NCI-H460 (cell line): Measurements from ENCODE around the gene PVALEF. TPM values are rescaled to one million over a fixed set of nuclear protein-coding genes. Genes with fewer than 3 reads are reported as not detected.

Experiments used
- DNase-seq: peaks from one replicate; pipeline ENCODE4 v3.0.0-alpha.2; 2016; ENCODE audit warnings: low read depth; ENCODE audit errors: extremely low read depth
- total RNA-seq: library from RNA; depleted of rRNA; stranded (reverse); fragments of >200 nt; shearing (Covaris generic); gene quantifications from 2 replicates; pipeline ENCODE4 v1.2.3, GENCODE V29; 2014

PVALEF gene
- total RNA-seq, 1 experiment from 2014 or later: not detected

DNA sequence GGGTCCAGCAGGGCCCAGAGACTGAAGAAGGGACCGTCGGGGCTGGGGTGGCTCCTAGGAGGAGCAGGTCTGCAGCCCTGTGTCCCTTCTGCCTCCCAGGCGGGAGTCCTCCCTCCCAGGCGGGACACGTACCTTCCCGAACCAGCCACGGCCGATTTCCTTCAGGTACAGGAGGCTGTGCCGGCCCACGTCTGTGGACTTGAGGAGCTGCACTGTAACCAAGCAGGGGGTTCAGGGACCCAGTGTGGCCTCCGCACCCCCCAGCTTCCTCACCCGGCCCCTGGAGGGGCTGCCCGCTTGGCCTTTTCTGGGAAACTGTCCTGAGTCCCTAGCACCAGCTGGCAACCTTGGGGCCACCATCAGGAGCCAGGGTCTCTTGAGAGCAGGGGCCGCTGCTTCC is 37.0 kb upstream of the PVALEF start:
- DNase-seq: no peak

DNA sequence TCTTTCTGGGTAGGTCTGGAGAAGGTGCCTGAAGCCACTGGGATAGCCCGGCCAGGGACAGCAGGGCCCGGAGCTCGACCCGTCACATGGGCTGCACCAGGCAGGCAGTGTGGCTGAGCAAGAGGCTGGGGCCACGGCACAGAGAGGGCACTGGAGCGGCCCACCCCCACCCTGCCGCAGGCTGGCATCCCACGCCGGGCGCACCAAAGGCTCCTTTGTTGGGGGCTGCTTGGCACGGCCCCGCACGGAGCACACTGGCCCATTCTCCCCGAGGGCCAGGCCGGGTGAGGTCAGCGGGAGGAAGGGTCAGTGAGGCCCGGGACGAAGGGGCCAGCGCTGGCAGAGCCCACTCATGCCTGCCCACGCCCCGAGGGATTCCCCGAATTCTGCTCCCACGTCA is 36.5 kb upstream of the PVALEF start:
- DNase-seq: no peak

DNA sequence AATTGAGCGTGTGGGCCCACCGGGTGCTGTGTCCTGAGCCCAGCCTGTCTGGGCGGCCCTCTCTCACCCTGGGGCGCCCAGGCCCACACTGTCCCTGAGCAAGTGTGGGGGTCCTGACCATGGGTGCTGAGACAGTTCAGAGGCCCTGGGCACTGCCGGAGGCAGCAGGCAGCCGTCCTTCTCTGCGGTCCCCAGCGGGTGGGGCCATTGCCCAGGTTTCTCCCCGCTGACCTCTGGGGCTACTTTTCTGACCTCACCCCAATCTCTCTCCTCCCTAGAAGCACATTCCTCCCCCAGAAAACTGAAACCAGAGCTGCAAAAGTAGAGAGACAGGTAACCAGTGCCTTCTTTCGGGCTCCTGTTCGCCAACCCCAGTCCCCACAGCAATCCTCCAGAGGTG is 36.0 kb upstream of the PVALEF start:
- DNase-seq: no peak

DNA sequence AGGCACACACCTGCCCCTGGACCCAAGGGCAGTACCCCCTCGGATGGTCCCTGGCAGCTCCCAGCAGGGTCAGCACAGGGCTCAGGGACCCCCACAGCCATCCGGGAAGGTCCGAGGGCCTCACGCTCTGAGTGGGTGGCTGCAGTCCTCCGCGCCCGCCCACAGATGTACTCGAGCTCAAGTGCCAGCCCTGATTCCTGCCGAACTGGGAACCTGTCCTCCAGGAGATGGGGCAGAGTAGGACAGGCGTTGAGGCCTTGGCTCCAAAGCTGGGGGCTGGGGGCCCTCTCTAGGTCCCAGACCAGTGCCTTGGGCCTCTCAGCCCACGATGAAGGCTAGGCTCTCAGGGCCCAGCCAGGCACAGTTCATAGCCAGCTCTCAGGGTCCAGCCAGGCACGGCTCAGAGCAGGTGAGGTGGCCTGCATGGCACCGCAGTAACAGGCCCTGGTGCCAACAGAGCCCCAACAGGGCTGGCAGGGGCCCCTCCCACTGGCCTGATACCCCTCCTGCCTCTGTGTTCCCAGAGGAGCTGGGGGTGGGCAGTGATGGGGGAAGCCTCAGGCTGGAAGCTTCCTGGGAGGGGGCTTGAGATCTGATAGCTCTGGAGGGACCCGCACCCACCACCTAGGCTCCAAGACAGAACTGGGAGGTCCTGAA is 35.5 kb upstream of the PVALEF start:
- DNase-seq: no peak

DNA sequence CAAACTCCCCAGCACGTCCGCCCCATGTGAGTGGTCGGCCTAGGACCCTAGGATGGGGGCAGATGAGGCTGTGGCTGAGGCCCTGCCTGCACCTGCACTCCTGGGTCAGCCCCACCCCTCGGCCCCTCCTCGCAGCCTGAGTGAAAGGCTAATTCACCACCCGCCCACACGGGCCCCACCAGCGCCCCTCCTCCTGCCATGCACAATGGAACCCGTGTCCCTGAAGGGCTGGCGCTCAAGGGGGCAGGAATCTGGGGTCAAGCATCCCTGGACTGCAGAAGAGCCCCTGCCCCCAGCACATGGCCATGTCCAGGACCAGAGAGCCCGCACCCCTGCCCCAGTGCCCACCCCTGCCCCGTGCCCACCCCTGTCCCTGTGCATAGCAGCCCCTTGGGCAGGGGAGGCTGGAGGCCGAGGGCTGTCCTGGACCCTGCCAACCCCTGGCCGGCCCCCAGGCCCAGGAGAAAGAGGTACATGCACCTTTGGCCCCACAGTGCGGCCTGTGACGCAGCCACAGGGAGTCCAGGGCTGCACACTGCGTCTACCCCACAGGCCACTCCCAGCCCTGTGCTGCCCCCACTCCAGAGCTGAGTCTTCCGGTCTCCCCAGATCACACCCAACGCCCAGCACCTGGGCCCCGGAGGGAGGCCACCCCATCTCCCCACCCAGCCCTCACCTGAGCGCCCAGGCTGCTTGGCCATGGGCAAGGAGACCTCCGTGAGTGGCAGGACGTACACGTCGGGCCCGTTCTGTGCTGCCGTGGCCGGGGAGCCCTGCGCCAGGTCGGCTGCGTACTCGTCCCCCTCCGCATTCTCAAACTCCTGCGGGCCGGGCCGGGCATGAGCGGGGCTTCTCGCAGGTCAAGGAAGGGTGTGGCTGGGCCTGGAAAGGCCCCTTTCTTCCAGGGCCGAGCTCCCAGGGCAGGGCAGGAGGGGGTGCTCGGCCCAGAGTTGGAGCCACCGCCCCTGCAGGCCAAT is 34.6 kb upstream of the PVALEF start:
- no peak for DNase-seq

DNA sequence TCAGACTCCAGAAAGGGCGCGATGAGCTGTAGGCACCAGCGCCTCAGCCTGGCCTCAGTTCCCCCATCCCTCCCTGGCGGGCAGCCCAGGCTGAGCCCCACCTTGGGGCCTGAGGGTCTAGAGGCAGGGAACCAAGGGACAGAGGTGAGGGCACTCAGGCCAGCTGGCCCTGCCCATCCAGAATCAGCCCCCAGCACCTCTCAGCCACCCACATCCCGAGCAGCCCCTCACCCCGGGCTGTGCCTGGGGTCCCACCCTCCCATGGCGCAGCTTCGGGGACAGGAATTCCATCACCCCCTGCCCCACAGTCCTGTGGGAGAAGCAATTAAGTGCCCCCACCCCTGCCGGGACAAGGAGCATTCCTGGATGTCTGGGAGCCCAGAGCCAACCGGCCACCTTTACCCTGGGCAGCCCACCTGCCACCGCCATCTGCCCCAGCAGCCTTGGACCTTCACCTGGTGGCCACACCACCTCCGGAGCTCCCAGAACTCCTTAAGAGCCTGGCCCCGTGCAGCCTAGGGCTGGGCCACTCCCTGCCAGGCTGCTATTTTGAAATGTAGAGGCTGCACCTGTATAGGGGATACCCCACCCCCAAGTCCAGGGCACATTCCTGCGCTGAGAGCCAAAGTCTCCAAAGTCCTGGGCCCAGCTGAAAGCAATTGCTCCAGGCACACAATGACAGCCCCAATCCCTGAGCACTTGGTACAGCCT is 33.7 kb upstream of the PVALEF start:
- no peak for DNase-seq

DNA sequence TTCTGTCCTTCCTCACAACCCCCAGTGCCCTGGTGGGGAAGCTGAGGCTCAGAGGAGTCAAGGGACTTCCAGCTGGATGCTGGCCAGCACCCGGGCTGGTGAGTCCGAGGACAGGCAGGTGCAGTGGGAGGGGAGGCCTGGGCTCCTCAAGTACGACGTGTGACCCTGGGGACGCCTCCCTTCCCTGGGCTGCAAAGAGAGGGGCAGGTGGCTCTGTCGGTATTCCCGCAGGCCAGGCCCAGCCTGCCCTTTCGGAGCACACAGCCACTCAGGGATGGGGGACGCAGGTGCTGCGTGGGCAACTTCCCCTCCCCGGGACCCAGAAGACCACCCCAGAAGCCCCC is 33.1 kb upstream of the PVALEF start:
- DNase-seq: no peak

DNA sequence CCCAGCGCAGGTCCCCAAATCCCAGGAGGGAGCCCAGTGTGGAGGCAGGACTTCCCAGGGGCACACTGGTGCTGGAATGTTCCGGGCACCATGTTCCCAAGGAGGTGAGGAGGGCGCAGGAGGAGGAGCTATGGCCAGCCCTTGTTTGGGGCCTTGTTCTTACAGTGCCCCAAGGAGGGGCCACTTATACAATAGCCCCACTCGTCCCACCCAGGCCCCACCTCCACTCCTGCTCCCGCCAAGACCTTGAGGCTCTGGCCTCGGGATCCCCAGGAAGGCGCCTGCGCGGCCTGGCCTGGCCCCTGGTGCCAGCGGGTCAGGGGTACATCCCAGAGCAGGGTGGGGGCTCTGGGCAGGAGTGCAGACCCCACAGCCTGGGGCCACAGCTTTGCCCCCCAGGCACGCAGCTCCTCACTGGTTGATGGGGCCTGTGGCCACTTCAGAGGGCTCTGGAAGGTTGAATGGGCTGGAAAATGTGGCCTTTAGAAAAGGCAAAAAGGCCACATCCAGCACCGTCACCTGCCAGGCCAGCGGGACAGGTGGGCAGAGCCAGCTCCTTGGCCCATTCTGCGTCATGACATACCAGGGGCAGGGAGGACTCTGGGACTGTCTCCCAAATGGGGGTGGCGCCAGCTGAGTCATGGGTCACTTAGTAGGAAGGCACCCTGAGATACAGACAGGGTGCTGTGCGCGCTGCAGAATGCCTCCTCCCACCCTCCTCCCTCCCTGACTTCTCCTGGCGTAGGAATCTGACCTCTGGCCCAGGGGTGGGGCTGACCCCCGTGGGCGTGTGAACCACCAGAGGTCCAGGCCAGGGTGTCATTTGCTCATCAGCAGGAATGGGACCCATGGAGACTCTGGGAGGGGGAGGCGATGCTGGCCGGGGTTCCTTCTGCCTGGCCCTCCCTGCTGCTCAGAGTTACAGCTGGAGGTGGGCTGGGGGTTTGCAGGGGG is 32.3 kb upstream of the PVALEF start:
- DNase-seq: no peak

DNA sequence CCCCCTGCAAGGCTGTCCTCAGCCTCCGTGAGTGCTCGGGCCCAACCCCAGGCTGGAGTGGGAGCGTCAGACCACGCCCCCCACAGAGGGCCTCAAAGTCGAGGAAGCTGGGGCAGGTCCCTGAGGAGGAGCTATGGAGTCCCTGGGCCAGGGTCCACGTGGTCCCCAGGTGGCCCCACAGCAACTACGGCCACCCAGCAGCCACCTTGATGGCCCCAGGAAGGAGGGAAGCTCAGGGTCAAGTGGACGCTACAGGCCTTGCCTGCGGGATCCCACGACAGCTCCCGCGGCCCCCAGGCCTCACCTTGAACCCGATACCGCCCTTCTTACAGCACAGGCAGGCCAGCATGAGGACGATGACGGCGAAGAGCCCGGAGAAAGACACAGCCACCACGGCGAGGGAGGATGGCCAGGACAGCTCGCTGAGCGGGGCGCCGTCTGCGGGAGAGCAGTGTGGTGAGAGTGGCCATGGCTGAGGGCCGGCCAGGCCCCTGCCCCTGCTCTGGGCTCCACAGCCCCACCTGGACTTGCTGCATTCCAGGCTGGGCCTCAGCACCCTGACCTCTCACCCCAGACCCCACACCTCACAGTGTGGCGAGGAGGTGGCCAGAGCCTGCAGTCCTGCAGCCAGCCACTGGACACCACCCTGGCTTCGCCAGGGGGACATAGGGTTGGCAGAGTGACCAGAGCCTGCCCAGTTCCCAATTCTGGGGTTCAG is 31.1 kb upstream of the PVALEF start:
- no peak for DNase-seq

DNA sequence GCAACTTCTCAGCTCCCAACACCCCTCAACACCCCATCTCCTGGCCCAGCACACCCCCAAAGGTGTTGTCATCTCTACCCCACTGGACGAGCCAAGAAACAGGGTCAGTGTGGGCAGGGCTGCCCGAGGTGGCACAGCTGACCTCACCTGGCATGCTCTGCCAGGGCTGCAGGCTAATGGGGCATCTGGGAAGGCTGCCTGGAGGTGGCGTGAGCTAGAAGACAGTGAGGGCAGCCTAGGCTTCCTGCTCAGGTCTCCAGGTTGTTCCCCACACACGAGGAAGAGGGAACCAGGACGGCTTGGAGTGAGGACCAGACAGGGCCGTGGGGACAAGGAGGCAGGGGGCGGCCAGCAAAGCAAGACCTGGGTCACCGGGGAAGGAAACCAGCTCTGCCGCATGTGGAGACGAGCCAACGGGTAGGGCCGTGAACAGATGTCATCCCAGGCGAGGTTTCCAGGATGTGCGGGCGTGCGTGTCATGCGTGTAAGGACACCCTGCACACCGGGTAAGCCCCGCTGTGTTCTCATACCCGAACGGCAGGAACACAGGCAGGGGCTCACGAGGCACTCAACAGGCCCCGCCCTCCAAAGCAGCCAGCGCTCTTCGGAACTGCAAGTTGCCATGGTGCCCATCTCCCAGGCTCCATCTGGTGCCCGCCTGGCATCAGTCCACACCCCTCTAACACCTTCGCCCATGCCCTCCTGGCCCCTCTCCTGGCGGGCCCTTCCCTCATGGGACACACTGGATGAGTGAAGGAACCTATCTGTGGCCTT is 29.6 kb upstream of the PVALEF start:
- DNase-seq: no peak

DNA sequence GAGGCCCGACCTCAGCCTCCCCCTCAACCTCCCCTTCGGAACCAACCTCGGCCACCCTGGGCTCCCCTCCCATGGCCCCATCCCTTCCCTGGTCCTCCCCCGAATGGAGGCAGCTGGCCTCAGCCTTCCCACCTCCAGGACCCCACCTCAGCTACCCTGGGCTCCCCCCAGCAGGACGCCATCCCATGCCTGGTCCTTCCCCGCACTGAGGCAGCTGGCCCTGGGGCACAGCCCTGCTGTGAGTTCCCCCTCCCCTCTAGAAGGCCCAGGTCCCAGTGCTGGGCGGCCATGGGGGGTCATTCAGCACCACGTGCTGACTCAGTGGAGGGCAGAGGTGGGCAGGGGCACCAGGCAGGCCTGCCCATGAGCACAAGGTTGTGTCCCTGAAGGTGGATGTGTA is 28.9 kb upstream of the PVALEF start:
- no peak for DNase-seq

DNA sequence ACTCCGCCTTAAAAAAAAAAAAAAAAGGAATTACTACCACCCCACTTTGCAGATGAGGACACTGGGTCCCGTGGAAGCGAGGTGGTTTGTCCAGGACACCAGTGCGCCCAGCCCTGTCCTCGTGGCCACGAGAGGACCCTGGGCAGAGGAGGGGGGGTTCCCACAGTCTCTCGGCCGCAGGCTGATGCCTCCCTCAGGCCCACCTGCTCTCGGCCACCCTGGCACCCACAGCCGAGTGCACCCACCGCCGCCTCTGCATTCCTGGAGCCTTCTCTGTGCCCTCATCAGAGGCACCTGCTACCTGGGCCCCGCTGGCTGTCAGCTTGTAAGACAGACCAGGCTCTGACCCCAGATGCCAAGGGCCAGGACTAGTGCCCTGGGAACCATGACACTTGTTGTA is 28.1 kb upstream of the PVALEF start:
- DNase-seq: no peak

DNA sequence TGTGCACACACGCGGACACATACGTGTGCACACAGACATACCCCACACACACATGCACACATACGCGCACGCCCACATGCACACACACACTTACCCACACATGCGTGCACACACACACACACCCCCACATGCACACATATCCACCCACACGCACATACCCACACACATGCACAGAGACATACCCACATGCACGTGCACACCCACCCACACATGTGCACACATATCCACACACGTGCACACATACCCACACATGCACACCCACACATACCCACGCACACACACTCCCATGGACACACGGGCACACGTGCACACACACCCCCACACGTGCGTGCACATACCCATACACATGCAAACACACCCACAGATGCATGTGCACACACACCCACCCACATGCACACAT is 27.2 kb upstream of the PVALEF start:
- no peak for DNase-seq

DNA sequence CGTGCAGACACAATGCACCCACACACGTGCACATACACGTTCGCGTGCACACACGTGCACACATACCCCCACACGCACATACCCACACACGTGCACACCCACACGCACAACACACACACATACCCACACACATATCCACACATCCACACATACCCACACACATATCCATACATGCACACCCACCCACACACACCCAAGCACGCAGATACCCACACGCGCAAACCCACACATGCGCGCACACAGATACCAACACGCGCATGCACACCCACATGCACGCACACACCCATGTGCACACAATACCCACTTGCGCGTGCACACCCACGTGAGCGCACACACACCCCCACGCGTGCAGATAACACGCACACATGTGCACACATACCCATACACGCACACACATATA is 26.8 kb upstream of the PVALEF start:
- DNase-seq: no peak

DNA sequence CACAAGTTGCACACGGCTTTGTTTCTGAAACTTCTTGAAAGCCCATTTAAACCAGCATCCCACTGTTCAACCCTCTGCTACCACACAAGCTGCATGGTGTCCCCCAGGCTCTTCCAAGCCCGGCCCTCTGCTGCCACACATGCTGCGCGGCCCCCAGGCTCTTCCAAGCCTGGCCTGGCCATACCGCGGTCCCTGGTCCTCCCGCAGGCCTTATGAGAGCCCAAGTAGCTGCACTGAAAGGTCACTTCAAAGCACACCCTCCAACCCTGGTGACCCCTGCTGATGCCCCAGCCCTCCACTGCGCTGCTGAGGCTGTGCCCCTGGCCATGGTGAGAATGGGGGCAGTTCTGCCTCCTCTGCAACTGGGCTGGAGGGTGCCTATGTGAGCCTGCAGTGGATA is 25.9 kb upstream of the PVALEF start:
- DNase-seq: no peak

DNA sequence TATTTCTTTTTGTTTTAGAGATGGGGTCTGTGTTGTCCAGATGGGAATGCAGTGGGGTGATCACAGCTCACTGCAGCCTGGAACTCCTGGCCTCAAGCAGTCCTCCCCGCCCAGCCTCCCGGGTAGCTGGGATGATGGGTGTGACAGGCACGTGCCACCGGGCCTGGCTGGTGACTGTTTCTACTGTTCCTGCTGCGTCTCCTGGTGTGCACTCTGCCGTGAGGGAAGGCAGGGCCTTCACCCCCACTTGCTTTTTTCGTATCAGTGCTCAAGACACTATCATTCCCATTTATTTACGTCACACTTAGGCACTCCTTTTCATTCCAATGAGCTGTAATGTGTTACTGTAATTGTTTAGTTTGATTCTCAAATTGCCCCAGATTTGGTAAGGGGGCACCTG is 25.3 kb upstream of the PVALEF start:
- no peak for DNase-seq

DNA sequence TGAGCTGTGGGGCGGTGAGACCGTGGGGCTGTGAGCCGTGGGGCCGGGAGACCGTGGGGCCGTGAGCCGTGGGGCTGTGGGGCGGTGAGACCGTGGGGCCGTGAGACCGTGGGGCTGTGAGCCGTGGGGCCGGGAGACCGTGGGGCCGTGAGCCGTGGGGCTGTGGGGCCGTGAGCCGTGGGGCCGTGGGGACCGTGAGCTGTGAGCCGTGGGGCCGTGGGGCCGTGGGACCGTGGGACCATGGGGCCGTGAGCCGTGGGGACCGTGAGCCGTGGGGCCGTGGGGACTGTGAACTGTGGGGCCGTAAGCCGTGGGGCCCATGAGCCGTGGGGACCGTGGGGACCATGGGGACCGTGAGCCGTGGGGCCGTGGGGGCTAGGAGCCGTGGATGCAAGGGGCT is 24.6 kb upstream of the PVALEF start:
- no peak for DNase-seq

DNA sequence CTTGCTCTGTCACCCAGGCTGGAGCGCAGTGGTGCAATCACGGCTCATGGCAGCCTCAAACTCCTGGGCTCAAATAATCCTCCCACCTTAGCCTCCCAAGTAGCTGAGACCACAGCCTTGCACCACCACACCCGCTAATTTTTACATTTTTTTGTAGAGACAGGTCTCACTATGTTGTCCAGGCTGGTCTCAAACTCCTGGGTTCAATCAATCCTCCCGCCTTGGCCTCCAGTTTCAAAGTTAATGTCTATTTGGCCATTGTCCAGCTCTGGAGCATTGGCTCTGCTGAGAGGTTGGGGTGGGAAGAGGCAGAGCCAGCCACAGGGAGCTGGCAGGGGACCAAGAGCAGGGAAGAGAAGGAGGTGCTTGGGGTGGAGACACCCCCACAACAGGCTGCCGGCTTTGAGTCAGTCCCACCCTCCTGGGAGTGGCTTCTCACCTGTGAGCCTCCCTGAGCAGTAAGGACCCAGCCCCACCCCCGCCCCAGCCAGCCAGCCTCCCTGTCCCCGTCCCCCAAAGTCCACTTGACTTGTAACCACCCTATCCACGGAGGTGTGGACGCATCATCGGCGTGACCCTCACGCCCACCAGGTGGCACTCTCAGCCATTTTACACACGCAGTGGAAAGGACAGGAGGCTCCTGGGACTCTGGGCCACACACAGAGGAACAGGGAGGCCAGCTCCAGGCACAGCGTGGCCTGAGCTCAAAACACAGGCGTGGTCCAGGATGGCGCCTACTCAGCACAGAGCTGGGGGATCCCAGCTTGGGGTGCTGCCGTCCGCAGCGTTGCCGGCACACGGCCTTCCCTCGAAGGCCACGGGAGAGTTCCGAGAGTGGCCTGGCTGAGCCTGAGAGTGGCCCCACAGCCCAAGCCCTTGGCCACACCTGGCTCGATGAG is 22.8 kb upstream of the PVALEF start:
- DNase-seq: peak; percentile 84
